Heart left ventricle (tissue), 16 donors: Measurements from ENCODE around the gene MYO7B. TPM values are rescaled to one million over a fixed set of nuclear protein-coding genes. Genes with fewer than 3 reads are reported as not detected.

ENCODE experiments used
- ATAC-seq, 4 donors: fragments of 200-7000 bp; cut with Tn5 transposase; one replicate each; pipeline ENCODE4 v1.9.1; 2020 to 2022; ENCODE audit warnings: moderate library complexity in 4 of 4, mild to moderate bottlenecking in 3 of 4, moderate number of reproducible peaks in 1 of 4
- DNase-seq, 5 donors: peaks; one replicate each; pipeline ENCODE4 v3.0.0-alpha.2; 2020
- H3K27ac ChIP-seq, 12 donors: fragments of 200-600 bp; sonication (generic) in 4 of 12; one replicate each; pipeline versions ENCODE4 v1.5.0 to v1.8.0; 2016 to 2022; ENCODE audit warnings: mild to moderate bottlenecking in 2 of 12
- H3K27me3 ChIP-seq, 9 donors: fragments of 200-600 bp; sonication (generic) in 2 of 9; one replicate each; pipeline versions ENCODE4 v1.5.1 to v1.8.0; 2016 to 2022; ENCODE audit warnings: mild to moderate bottlenecking in 3 of 9
- H3K36me3 ChIP-seq, 9 donors: fragments of 200-600 bp; sonication (generic) in 2 of 9; one replicate each; pipeline versions ENCODE4 v1.5.0 to v1.8.0; 2018 to 2022; ENCODE audit warnings: mild to moderate bottlenecking in 2 of 9
- H3K4me1 ChIP-seq, 12 donors: fragments of 200-600 bp; sonication (generic) in 4 of 12; one replicate each; pipeline versions ENCODE4 v1.5.0 to v1.8.0; 2016 to 2022; ENCODE audit warnings: mild to moderate bottlenecking in 3 of 12
- H3K4me3 ChIP-seq, 12 donors: fragments of 200-600 bp; sonication (generic) in 4 of 12; one replicate each; pipeline versions ENCODE4 v1.5.0 to v1.8.0; 2017 to 2022; ENCODE audit warnings: mild to moderate bottlenecking in 9 of 12, moderate library complexity in 4 of 12
- H3K9me3 ChIP-seq, 12 donors: fragments of 200-600 bp; sonication (generic) in 4 of 12; one replicate each; pipeline versions ENCODE4 v1.5.0 to v1.8.0; 2016 to 2022; ENCODE audit warnings: mild to moderate bottlenecking in 1 of 12
- POLR2A ChIP-seq, 2 donors: fragments of 450-650 bp; IDR thresholded peaks; one replicate each; pipeline ENCODE4 v1.6.1; 2017; ENCODE audit warnings: antibody characterized with exemption in 2 of 2, mild to moderate bottlenecking in 2 of 2, moderate library complexity in 2 of 2
- WGBS, 4 donors: extraction: QIAGEN DNeasy Blood & Tissue Kit in 2 of 4; methylation state at CpG; one replicate each; pipeline versions ENCODE4 v1.1.5 to v1.1.7; 2013 to 2018; 5-methylcytosine and 5-hydroxymethylcytosine counted together
- intact Hi-C, 10 donors: fragments of 100-400 bp; cut with DNase I; formaldehyde crosslinking; loops; one replicate each; pipeline versions ENCODE4 v1.11.1 to v1.14.2; 2022
- polyA plus RNA-seq, 2 donors: library from polyadenylated mRNA; stranded (reverse); fragments of 200-250 nt; gene quantifications; one replicate each; pipeline ENCODE4 v1.2.3, GENCODE V29; 2013
- total RNA-seq, 9 donors: library from RNA; depleted of rRNA in 2 of 9; stranded (reverse); fragments of >200 nt in 2 of 9; fragmentation: NEBNext Ultra II Directional in 3 of 9; extraction: Animal tissue kit (Norgen Biotek cat#: 25700) in 3 of 9; gene quantifications; one replicate each; pipeline versions ENCODE4 v1.1.0 to v1.2.4, GENCODE V29; 2016 to 2023
- TF ChIP-seq, protein P1 (sequence below), 12 donors: fragments of 200-600 bp; sonication (generic) in 4 of 12; IDR thresholded peaks; one replicate each; pipeline versions ENCODE4 v1.5.0 to v1.8.0; 2018 to 2022; ENCODE audit warnings: antibody characterized with exemption in 12 of 12, mild to moderate bottlenecking in 5 of 12
- donor health status: ischemic (EF 13 %, LVEDD 7.1; RV severe dilation, severe dysfunction).
- donor health status: healthy with polysubstance abuse.
- donor health status: DM: no; HTN: yes; CAD: no.
- donor health status: DM: no; HTN: no; CAD: no.
- donor health status: ischemic (EF 25% LVEDD 6.9; RV normal size, moderate dysfunction).
- donor health status: ischemic (EF 25% LVEDD 5.7; RV mildly dilated, moderate dysfunction).
- donor health status: healthy.
- donor health status: DM: yes; HTN: yes; CAD: no.
- donor health status: ischemic (EF 35%, LVEDD 5.7; RV mildly dilated, moderate dysfunction).
- donor health status: nonischemic (EF 11% LVEDD 7.7; RV severe dilation, severe dysfunction).
- donor health status: DM: yes; HTN: yes; CAD: no.
- donor health status: PGD.
- donor health status: ischemic (EF 29% LVEDD 5.4; RV normal size, mild dysfunction).
- donor health status: nonischemic (EF 23%, LVEDD 6.1; RV moderate dilation, normal function).

Gene MYO7B
- total and polyA plus RNA-seq, 11 donors: 0.20 to 2.1 (median 0.90) TPM

DNA sequence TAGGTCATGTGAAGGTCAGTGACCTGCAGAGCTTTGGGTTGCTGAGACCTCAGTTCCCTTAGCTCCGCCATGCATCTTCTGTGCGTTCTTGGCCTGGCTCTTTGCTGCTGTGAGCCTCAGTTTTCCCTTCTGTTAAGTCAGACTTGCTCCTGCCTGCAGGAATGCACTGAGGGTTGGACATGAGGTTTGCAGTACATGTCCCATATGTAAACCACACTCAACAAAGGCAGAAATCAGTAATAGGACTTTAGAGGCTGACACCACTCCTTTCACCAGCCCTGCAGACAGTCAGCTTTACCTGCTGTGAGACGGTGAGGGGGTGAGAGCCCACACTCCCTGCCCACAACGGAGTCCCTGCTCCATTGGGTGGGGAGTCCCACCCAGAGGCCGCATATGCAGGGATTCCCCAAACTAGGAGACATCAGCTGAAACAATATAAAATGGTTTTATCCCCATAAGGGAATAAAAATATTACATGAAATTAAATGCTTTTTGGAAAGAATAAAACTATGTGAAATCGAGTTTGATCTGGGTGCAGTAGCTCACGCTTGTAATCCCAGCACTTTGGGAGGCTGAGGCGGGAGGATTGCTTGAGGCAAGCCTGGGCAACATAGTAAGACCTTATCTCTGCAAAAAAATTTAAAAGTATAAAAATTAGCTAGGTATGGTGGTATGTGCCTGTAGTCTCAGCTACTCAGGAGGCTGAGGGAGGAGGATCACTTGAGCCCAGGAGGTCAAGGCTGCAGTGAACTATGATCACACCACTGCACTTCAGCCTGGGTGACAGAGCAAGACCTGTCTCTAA, 55.1 kb downstream of the MYO7B start:
- intact Hi-C loops: loop anchor here (1.0 to 10.0 kb wide), 11 partner anchors 57 to 274 kb away; partner anchors contain the start of genes GPR17 (in 2 of the 10) and LIMS2 (in 2 of the 10)
- peak in 1 of 5 donors; percentile 6 for DNase-seq
- WGBS, 4 donors: 92 to 95% (median 94%) methylated on average over 8 of the region's 8 CpGs

GRCh38 chr2:127591221-127591923, 55.9 kb downstream of the MYO7B start:
- intact Hi-C loops: loop anchor here (1.0 to 10.0 kb wide), 11 partner anchors 56 to 273 kb away; partner anchors contain the start of genes GPR17 (in 2 of the 10) and LIMS2 (in 2 of the 10)
- Histone ChIP-seq H3K27me3 (no peaks in the 10 kb centered on the region), H3K36me3 (no peaks in the 10 kb centered on the region), H3K4me1 (no peaks in the 10 kb centered on the region), H3K9me3 (no peaks in the 10 kb centered on the region), H3K4me3 (no peak overlapping the region), H3K27ac (no peak overlapping the region)
- DNase-seq (peak; percentile 49 to 81 (median 64)), ATAC-seq (peak; percentile 67 to 94 (median 88))
- WGBS, 4 donors: 36 to 49% (median 48%) methylated on average over 9 to 10 of the region's 10 CpGs
- no peak for TF ChIP-seq POLR2A (IDR thresholded peaks at IDR 0.05)
- TF ChIP-seq, protein P1, sequence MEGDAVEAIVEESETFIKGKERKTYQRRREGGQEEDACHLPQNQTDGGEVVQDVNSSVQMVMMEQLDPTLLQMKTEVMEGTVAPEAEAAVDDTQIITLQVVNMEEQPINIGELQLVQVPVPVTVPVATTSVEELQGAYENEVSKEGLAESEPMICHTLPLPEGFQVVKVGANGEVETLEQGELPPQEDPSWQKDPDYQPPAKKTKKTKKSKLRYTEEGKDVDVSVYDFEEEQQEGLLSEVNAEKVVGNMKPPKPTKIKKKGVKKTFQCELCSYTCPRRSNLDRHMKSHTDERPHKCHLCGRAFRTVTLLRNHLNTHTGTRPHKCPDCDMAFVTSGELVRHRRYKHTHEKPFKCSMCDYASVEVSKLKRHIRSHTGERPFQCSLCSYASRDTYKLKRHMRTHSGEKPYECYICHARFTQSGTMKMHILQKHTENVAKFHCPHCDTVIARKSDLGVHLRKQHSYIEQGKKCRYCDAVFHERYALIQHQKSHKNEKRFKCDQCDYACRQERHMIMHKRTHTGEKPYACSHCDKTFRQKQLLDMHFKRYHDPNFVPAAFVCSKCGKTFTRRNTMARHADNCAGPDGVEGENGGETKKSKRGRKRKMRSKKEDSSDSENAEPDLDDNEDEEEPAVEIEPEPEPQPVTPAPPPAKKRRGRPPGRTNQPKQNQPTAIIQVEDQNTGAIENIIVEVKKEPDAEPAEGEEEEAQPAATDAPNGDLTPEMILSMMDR (IDR thresholded peaks at IDR 0.05): peak; percentile 87 to 99 (median 94)

More for the DNA sequence above, 55.1 kb downstream of the MYO7B start:
- no peaks in the 10 kb centered on the region for H3K27me3 ChIP-seq
- no peak for TF ChIP-seq POLR2A (IDR thresholded peaks at IDR 0.05)
- TF ChIP-seq, protein P1 (IDR thresholded peaks at IDR 0.05): no peak
- H3K4me3 ChIP-seq: no peak overlapping the region
- no peaks in the 10 kb centered on the region for H3K36me3 ChIP-seq
- no peaks in the 10 kb centered on the region for H3K9me3 ChIP-seq
- no peaks in the 10 kb centered on the region for H3K4me1 ChIP-seq
- H3K27ac ChIP-seq: no peak overlapping the region
- no peak for ATAC-seq

GRCh38 chr2:127592761-127593227, 57.3 kb downstream of the MYO7B start:
- peak in 1 of 4 donors; percentile 5 for ATAC-seq
- intact Hi-C loops: loop anchor here in 9 of 10 donors (5.0 to 10.0 kb wide), 10 partner anchors 55 to 272 kb away; partner anchors contain the start of genes GPR17 (in 2 of the 9) and LIMS2 (in 2 of the 9)
- no peak for TF ChIP-seq POLR2A (IDR thresholded peaks at IDR 0.05)
- TF ChIP-seq, protein P1 (IDR thresholded peaks at IDR 0.05): no peak
- Histone ChIP-seq H3K9me3 (no peaks in the 10 kb centered on the region), H3K4me1 (no peaks in the 10 kb centered on the region), H3K27ac (no peak overlapping the region), H3K4me3 (no peak overlapping the region), H3K36me3 (no peaks in the 10 kb centered on the region), H3K27me3 (no peaks in the 10 kb centered on the region)
- DNase-seq: no peak
- WGBS, 4 donors: 93 to 97% (median 96%) methylated on average over 28 to 37 of the region's 37 CpGs
